MCF 10A (cell line): ENCODE data around the gene ANO8. TPM values are rescaled to one million over a fixed set of nuclear protein-coding genes. Genes with fewer than 3 reads are reported as not detected.
"Not testable (repeated sequence)": the region's sequence is repeated elsewhere in the genome, so short reads cannot be mapped to it uniquely, and the experiment has no call there.

Experiments used
- BruUV-seq: library from RNA; stranded (reverse); fragments of 400-500 nt; replicated peaks from 2 replicates; lab custom pipeline; 2021; lab: Mats Ljungman, UMichigan
- CTCF ChIA-PET: fragments of 300-600 bp; sonication (Branson Sonifier 250); formaldehyde crosslinking; extraction: SDS; loops from one replicate; lab custom pipeline; 2021; ENCODE audit warnings: antibody characterized with exemption, inconsistent platforms; lab: Yijun Ruan, JAX
- POLR2A ChIA-PET: fragments of 300-600, 350-650 bp; sonication (Branson Sonifier 250); formaldehyde crosslinking; extraction: SDS; loops from one replicate; lab custom pipeline; 2020; ENCODE audit warnings: antibody characterized with exemption, inconsistent platforms; lab: Yijun Ruan, JAX
- DNase-seq: peaks from one replicate; pipeline ENCODE4 v3.0.0-alpha.2; 2018; ENCODE audit not compliant: unreplicated experiment
- H3K27ac Mint-ChIP-seq: one replicate; pipeline ENCODE4 v1.8.0; 2022; ENCODE audit warnings: mild to moderate bottlenecking, low read depth, mixed read lengths; ENCODE audit not compliant: unreplicated experiment
- H3K27me3 Mint-ChIP-seq: one replicate; pipeline ENCODE4 v1.8.0; 2022; ENCODE audit warnings: mixed read lengths; ENCODE audit not compliant: insufficient read depth, unreplicated experiment
- H3K36me3 Mint-ChIP-seq: one replicate; pipeline ENCODE4 v1.8.0; 2022; ENCODE audit warnings: mild to moderate bottlenecking, moderate library complexity, mixed read lengths; ENCODE audit not compliant: insufficient read depth, unreplicated experiment
- H3K4me1 Mint-ChIP-seq: one replicate; pipeline ENCODE4 v1.8.0; 2022; ENCODE audit warnings: mixed read lengths; ENCODE audit not compliant: insufficient read depth, unreplicated experiment
- H3K4me3 Mint-ChIP-seq: one replicate; pipeline ENCODE4 v1.8.0; 2022; ENCODE audit warnings: mild to moderate bottlenecking, moderate library complexity, mixed read lengths; ENCODE audit not compliant: unreplicated experiment
- H3K9me3 Mint-ChIP-seq: one replicate; pipeline ENCODE4 v1.8.0; 2022; ENCODE audit warnings: mixed read lengths; ENCODE audit not compliant: unreplicated experiment
- CTCF ChIP-seq: fragments of 200-600 bp; IDR thresholded peaks from one replicate; pipeline ENCODE4 v1.8.0; 2022; ENCODE audit warnings: antibody characterized with exemption, mild to moderate bottlenecking; ENCODE audit not compliant: unreplicated experiment
- intact Hi-C: fragments of 100-400 bp; cut with micrococcal nuclease; formaldehyde crosslinking; loops from 2 replicates; pipeline ENCODE4 v1.14.1; 2022
- total RNA-seq: library from RNA; stranded (reverse); gene quantifications from 2 replicates; pipeline ENCODE4 v1.2.3, GENCODE V29; 2022

The ANO8 gene
- total RNA-seq, 1 experiment from 2014 or later, result 13.0 TPM

GRCh38 chr19:17279436-17279835 is 55.2 kb downstream of the ANO8 start:
- Mint-ChIP-seq H3K4me1 (no peaks in the 10 kb centered on the region), H3K36me3 (peaks cover 30% of the 10 kb centered on the region), H3K27ac (no peak overlapping the region), H3K9me3 (no peaks in the 10 kb centered on the region), H3K4me3 (no peak overlapping the region), H3K27me3 (no peaks in the 10 kb centered on the region)
- BruUV-seq, result no TSS peak
- intact Hi-C loops, result no loop called here
- ChIA-PET POLR2A (interaction anchor here (0.8 to 3.3 kb wide), 3 partner anchors 12 to 210 kb away, joined by 3 to 13 read pairs (median 4); partner anchors contain the start of gene BABAM1), CTCF (interaction anchor here (0.6 to 1.0 kb wide), 2 partner anchors 18 to 23 kb away, joined by 3 to 6 read pairs; no protein-coding TSS in a partner anchor)
- no peak for TF ChIP-seq CTCF
- DNase-seq, result no peak

GRCh38 chr19:17275441-17276175 is 59.0 kb downstream of the ANO8 start:
- ChIA-PET CTCF (interaction anchor here (0.5 to 0.6 kb wide), 3 partner anchors 32 to 296 kb away, joined by 3 to 4 read pairs (median 3); no protein-coding TSS in a partner anchor), POLR2A (no interaction called here)
- H3K9me3 Mint-ChIP-seq, result no peaks in the 10 kb centered on the region
- no peak for DNase-seq
- H3K4me1 Mint-ChIP-seq, result no peaks in the 10 kb centered on the region
- H3K27me3 Mint-ChIP-seq, result no peaks in the 10 kb centered on the region
- H3K4me3 Mint-ChIP-seq, result no peak overlapping the region
- no peak overlapping the region for H3K27ac Mint-ChIP-seq
- no peak for TF ChIP-seq CTCF
- peaks cover 62% of the 10 kb centered on the region for H3K36me3 Mint-ChIP-seq
- intact Hi-C loops, result no loop called here
- no TSS peak for BruUV-seq

GRCh38 chr19:17274892-17275291 is 59.8 kb downstream of the ANO8 start:
- POLR2A ChIA-PET, intact Hi-C loops, H3K4me1 Mint-ChIP-seq, H3K27me3 Mint-ChIP-seq, H3K9me3 Mint-ChIP-seq, H3K4me3 Mint-ChIP-seq, H3K27ac Mint-ChIP-seq, DNase-seq, BruUV-seq: not testable (repeated sequence)
- CTCF ChIA-PET, result interaction anchor here (0.6 kb wide), 1 partner anchor 296 kb away, joined by 3 read pairs; no protein-coding TSS in a partner anchor
- peaks cover 69% of the 10 kb centered on the region for H3K36me3 Mint-ChIP-seq

Other genes starting within 250 kb of the ANO8 start
- 29.9 and 47.9 TPM in 2 replicates for gene USE1, start 119.5 kb downstream of the ANO8 start, total RNA-seq
- 13.7 and 14.3 TPM in 2 replicates for gene OCEL1, start 108.6 kb downstream of the ANO8 start, total RNA-seq
- gene NR2F6, start 88.9 kb downstream of the ANO8 start, total RNA-seq, result 32.8 and 36.3 TPM in 2 replicates
- gene USHBP1, start 70.1 kb downstream of the ANO8 start, total RNA-seq, result not detected in 2 replicates
- 96.1 and 104 TPM in 2 replicates for gene BABAM1, start 67.4 kb downstream of the ANO8 start, total RNA-seq
- gene ANKLE1, start 53.0 kb downstream of the ANO8 start, total RNA-seq, result 0.16 and 1.0 TPM in 2 replicates
- gene ABHD8, start 31.4 kb downstream of the ANO8 start, total RNA-seq, result 4.1 and 6.4 TPM in 2 replicates
- gene MRPL34, start 29.0 kb downstream of the ANO8 start, total RNA-seq, result 58.8 and 65.8 TPM in 2 replicates
- 57.4 and 60.4 TPM in 2 replicates for gene DDA1, start 25.3 kb downstream of the ANO8 start, total RNA-seq
- 24.8 and 27.9 TPM in 2 replicates for gene GTPBP3, start 2.7 kb upstream of the ANO8 start, total RNA-seq
- not detected in 2 replicates for gene PLVAP, start 42.5 kb upstream of the ANO8 start, total RNA-seq
- 0.37 TPM in 1 of 2 replicates, not detected in the other for gene CCDC194, start 59.3 kb upstream of the ANO8 start, total RNA-seq
- gene BST2, start 70.8 kb upstream of the ANO8 start, total RNA-seq, result 19.6 and 24.8 TPM in 2 replicates
- gene MVB12A, start 85.2 kb upstream of the ANO8 start, total RNA-seq, result 47.7 and 51.1 TPM in 2 replicates
- not detected in 2 replicates for gene TMEM221, start 113.8 kb upstream of the ANO8 start, total RNA-seq
- not detected in 2 replicates for gene NXNL1, start 126.1 kb upstream of the ANO8 start, total RNA-seq
- 3.4 and 5.0 TPM in 2 replicates for gene SLC27A1, start 135.7 kb upstream of the ANO8 start, total RNA-seq
- gene PGLS, start 176.8 kb upstream of the ANO8 start, total RNA-seq, result 115 and 143 TPM in 2 replicates
- 103 and 107 TPM in 2 replicates for gene COLGALT1, start 220.8 kb upstream of the ANO8 start, total RNA-seq